Spleen (tissue), 3 donors: Measurements from ENCODE around the gene GAL3ST2.

Experiments used
- POLR2A ChIP-seq, 3 donors: fragments of 450-650 bp; IDR thresholded peaks; one replicate each; pipeline ENCODE4 v1.5.1; 2017; ENCODE audit warnings: antibody characterized with exemption in 3 of 3, mild to moderate bottlenecking in 1 of 3
- POLR2AphosphoS5 ChIP-seq, 3 donors: sonication (generic); formaldehyde crosslinking; IDR thresholded peaks; one replicate each; pipeline ENCODE4 v1.5.1; 2017; ENCODE audit warnings: antibody characterized with exemption in 3 of 3

GRCh38 chr2:241793385-241793784 lies 16.8 kb downstream of the GAL3ST2 start:
- no peak for TF ChIP-seq POLR2AphosphoS5 (IDR thresholded peaks at IDR 0.05)
- no peak for TF ChIP-seq POLR2A (IDR thresholded peaks at IDR 0.05)
